Esophagus (tissue), 2 donors: Measurements from ENCODE around the gene STAC3. TPM values are rescaled to one million over a fixed set of nuclear protein-coding genes. Genes with fewer than 3 reads are reported as not detected.

ENCODE experiments used
- H3K27ac ChIP-seq, 2 donors: one replicate each; pipeline ENCODE4 v1.5.1; 2013; ENCODE audit warnings: low read depth in 2 of 2, mild to moderate bottlenecking in 2 of 2, inconsistent platforms in 1 of 2, low read length in 1 of 2, moderate library complexity in 1 of 2
- H3K27me3 ChIP-seq, 2 donors: one replicate each; pipeline ENCODE4 v1.6.1; 2013; ENCODE audit warnings: low read length in 2 of 2, control low read depth in 1 of 2, mild to moderate bottlenecking in 1 of 2; ENCODE audit not compliant: insufficient read depth in 2 of 2, control insufficient read depth in 1 of 2
- H3K36me3 ChIP-seq, 2 donors: one replicate each; pipeline ENCODE4 v1.6.1; 2013; ENCODE audit warnings: low read length in 1 of 2; ENCODE audit not compliant: control insufficient read depth in 2 of 2, insufficient read depth in 2 of 2
- H3K4me1 ChIP-seq, 2 donors: one replicate each; pipeline ENCODE4 v1.6.1; 2013; ENCODE audit warnings: low read length in 1 of 2; ENCODE audit not compliant: control insufficient read depth in 2 of 2, insufficient read depth in 2 of 2
- H3K4me3 ChIP-seq, 2 donors: one replicate each; pipeline ENCODE4 v1.5.1; 2013; ENCODE audit warnings: low read length in 2 of 2, mild to moderate bottlenecking in 2 of 2, low read depth in 1 of 2, moderate library complexity in 1 of 2
- H3K9me3 ChIP-seq, 2 donors: one replicate each; pipeline ENCODE4 v1.6.1; 2013; ENCODE audit warnings: mild to moderate bottlenecking in 2 of 2, low read depth in 1 of 2, low read length in 1 of 2, moderate library complexity in 1 of 2; ENCODE audit not compliant: control insufficient read depth in 2 of 2, insufficient read depth in 1 of 2
- WGBS, 2 donors: extraction: QIAGEN DNeasy Blood & Tissue Kit; methylation state at CpG; one replicate each; pipeline ENCODE4 v1.1.7; 2013; 5-methylcytosine and 5-hydroxymethylcytosine counted together
- polyA plus RNA-seq, 2 donors: library from polyadenylated mRNA; stranded (reverse); fragments of 200-250 nt; gene quantifications; one replicate each; pipeline ENCODE4 v1.2.3, GENCODE V29; 2013
- donor health status: healthy with polysubstance abuse.
- donor health status: Bipolar disorder and iron deficiency.

The STAC3 gene
- polyA plus RNA-seq, 2 donors: 0.96 to 1.4 TPM

DNA sequence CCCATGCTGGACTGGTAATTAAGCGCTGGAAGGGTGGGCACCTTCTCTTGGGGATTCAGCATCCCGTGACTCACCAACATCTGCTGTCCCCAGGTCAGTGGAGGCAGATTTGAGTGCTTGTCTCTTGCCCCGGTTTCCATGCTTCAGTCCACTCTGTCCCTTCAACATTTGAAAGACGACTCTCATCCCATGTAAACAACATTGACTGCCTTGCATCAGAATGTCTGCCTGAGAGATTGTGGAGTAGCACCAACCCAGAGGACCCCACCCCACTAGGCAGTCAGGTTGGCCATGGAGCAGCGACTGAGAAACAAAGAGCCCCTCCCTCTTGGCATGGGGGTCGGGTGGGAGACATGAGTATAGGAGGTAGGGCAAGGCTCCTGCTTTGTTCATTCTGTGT is 4.9 kb upstream of the STAC3 start:
- H3K36me3 ChIP-seq: peaks cover 8 to 28% of the 10 kb centered on the region in 2 donors
- no peaks in the 10 kb centered on the region for H3K4me1 ChIP-seq
- 88 to 90% methylated on average over 6 of the region's 6 CpGs for WGBS, 2 donors
- H3K27me3 ChIP-seq: no peaks in the 10 kb centered on the region
- H3K9me3 ChIP-seq: no peaks in the 10 kb centered on the region
- no peak overlapping the region for H3K4me3 ChIP-seq
- no peak overlapping the region for H3K27ac ChIP-seq

DNA sequence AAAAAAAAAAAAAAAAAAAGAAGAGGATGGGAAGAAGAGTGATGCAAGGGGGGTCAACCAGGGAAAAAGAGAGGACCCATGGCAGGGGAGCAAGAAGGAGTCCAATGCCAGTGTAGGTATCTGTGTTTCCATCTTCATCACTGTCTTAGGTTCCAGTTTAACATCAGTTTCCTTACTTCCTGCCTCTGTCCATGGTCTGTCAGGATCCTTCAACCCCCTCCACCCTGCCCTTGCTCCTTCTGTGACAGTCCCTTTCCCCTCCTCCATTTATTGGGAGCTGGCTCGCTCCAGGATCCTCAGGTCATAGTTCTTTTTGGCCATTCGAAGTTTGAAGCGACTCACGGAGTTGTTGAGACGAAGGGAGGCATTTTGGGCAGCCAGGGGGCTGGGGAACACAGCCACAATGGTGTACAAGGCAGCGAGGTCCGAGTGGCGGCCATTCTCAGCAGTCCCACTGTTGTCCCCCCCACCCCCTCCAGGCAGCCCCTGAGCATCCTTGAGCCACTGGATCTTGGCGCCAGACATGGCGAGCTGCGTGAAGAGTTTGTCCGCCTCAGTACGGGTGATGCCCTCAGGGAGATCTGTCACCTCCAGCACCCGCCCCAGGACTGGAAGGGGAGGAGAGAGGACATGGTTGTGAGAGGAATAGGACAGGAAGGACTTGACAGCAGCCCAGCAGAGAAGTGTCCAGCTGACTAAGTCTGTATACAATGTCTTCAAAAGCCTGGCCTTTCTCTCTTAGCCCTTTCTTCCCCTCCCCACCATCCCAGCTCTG is 3.7 kb upstream of the STAC3 start:
- Histone ChIP-seq H3K36me3 (peaks cover 8 to 22% of the 10 kb centered on the region in 2 donors), H3K9me3 (no peaks in the 10 kb centered on the region)

DNA sequence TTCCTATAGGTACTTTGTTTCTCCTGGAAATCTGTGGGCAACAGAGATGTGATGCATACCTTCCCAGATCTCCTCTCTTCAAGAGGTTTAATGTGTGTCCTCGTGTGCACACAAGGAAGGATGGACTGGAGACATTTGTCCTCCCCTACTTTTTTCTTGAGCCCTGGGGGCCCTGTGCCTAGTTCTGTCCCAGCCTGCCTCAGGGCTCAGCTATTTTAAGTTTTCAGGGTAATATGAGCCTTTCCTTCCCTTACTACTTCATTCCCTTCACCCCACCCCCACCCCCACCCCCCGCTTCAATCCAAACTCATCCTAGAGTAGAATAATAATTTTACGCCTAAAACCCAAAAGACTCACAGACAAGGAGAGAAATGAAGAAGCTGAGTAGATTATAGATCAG is 446 bp downstream of the STAC3 start:
- Histone ChIP-seq H3K27me3 (no peaks in the 10 kb centered on the region), H3K4me3 (no peak overlapping the region), H3K9me3 (no peaks in the 10 kb centered on the region), H3K36me3 (peaks cover 0 to 5% of the 10 kb centered on the region in 2 donors), H3K4me1 (no peaks in the 10 kb centered on the region), H3K27ac (no peak overlapping the region)
- 74 to 86% methylated on average over 3 of the region's 3 CpGs for WGBS, 2 donors

More for the DNA sequence above, 3.7 kb upstream of the STAC3 start:
- WGBS, 2 donors: 85 to 92% methylated on average over 14 of the region's 14 CpGs
- H3K4me3 ChIP-seq: no peak overlapping the region
- no peak overlapping the region for H3K27ac ChIP-seq
- no peaks in the 10 kb centered on the region for H3K27me3 ChIP-seq
- no peaks in the 10 kb centered on the region for H3K4me1 ChIP-seq

DNA sequence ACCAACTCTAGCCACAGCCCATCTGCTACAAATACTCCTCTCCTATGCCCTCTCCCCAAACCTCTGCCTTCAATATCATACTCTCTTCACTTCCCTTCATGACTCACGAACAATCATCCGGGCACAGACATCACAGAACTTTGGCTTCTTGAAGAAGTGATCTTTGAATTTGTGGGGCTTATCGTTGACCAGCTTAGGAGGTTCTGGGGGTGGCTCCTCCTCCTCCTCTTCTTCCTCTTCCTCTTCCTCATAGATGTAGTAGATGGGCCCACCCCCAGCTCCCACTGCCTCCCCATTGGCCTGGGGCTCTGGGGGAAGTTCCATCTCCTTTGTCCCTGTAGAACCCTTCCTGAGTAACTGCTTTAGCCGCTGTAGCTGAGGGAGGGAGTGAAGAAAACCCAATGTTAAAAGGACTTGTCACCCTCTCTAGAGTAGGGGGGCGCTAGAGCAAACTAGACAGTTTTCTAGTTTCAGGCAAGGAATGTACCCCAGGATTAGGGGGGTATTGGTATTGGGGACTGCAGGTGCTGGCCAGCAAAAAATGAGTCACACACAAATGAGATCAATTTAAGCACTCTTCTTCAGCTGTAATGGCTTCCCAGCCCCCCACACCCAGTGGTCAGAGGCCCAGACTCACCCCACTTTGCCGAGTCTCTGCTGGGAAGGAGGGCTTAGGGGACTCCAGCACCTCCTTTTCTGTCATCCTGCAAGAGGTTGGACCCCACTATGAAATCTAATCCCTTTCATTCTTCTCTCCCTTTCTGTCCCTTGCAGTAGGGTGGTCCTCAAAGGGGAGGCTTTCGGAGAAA is 1.8 kb downstream of the STAC3 start:
- H3K27ac ChIP-seq: no peak overlapping the region
- H3K9me3 ChIP-seq: no peaks in the 10 kb centered on the region
- no peaks in the 10 kb centered on the region for H3K4me1 ChIP-seq
- WGBS, 2 donors: 76 to 81% methylated on average over 7 of the region's 7 CpGs
- H3K36me3 ChIP-seq: no peaks in the 10 kb centered on the region
- H3K4me3 ChIP-seq: no peak overlapping the region
- H3K27me3 ChIP-seq: no peaks in the 10 kb centered on the region

DNA sequence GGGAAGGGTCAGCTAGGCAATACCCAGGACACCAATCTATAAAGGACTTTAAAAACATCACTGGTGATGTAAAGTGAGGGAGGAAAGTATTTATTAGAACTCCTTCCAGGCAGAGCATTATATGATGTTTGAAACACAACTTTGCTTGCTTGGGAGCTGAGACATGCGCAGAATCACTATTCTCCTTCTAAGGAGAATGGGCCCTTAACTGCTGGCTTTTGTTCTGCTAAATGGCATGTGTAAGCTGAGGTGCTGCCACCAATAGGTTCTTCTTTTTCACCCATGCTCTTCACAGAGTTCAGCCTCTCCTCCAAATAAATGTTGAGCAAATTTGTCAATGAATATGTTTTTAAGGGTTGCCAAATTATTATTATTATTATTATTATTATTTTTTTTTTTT is 3.9 kb downstream of the STAC3 start:
- Histone ChIP-seq H3K27me3 (peaks cover 0 to 8% of the 10 kb centered on the region in 2 donors), H3K9me3 (no peaks in the 10 kb centered on the region), H3K36me3 (no peaks in the 10 kb centered on the region), H3K4me3 (no peak overlapping the region), H3K4me1 (peaks cover 3 to 5% of the 10 kb centered on the region in 2 donors), H3K27ac (no peak overlapping the region)
- WGBS, 2 donors: 98 to 100% methylated on average over 1 of the region's 1 CpG

DNA sequence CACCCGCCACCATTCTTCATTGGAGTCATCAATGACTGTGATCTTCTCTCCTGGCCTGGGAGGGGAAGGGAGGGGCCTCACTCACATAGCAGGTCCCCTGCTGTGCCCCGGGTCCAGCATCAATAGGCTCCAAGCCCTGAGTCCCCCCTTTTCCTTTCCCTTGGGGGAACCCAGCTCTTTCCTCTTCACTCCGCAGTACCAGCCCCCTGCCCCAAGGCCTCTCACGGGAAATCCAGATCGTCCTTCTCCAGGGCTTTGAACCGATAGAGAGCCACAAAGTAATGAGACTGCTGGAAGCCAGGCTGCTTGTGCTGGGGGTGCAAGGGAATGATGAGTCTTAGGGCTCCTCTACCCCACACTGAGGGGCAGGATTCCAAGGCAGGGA is 6.7 kb downstream of the STAC3 start:
- Histone ChIP-seq H3K36me3 (no peaks in the 10 kb centered on the region), H3K27me3 (peaks cover 0 to 9% of the 10 kb centered on the region in 2 donors), H3K4me3 (no peak overlapping the region), H3K4me1 (peaks cover 14 to 22% of the 10 kb centered on the region in 2 donors), H3K9me3 (no peaks in the 10 kb centered on the region), H3K27ac (no peak overlapping the region)
- 58 to 71% methylated on average over 6 of the region's 6 CpGs for WGBS, 2 donors

DNA sequence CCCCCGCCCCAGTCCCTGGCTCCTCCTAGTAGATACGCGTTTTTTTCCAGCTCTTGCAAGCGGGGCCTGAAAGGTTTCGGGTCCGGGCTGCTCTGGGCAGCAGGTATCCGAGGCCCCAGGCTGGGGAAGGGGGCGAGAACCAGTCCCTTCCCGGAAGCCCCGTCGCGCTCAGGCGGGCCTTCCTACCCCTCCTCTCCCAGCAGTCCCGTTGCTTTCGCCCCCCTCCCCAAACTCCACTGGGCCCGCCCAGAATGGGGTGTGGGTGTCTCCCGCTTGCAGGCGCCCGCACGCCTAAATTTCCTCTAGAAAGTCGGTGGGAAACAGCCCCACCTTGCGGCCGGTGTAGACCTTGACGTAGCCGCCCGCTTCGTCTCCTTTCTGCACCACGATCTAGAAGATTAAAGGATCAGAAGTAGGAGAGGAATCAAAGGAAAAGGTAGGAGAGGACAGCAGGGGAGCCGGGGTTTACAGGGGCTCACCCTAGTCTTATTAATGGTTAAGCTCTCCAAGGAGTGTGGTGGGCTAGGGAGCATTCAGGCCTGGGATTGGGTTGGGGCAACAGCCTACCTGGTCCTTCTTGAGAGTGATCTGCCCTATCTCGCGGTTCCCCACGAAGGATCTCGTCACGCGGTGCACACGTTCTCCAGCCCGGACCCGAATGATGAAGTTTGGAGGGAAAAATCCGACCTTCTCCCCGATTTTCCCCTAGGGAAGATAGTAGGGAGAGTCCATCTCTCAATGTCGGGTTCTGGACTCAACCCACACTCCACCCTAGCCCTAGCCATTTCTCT is 7.3 kb downstream of the STAC3 start:
- 6 to 7% methylated on average over 41 of the region's 41 CpGs for WGBS, 2 donors
- no peaks in the 10 kb centered on the region for H3K9me3 ChIP-seq
- H3K4me3 ChIP-seq: peak overlapping the region; percentile 20 to 41
- H3K27ac ChIP-seq: no peak overlapping the region
- H3K4me1 ChIP-seq: peaks cover 14 to 26% of the 10 kb centered on the region in 2 donors
- peaks cover 0 to 9% of the 10 kb centered on the region in 2 donors for H3K27me3 ChIP-seq
- no peaks in the 10 kb centered on the region for H3K36me3 ChIP-seq

DNA sequence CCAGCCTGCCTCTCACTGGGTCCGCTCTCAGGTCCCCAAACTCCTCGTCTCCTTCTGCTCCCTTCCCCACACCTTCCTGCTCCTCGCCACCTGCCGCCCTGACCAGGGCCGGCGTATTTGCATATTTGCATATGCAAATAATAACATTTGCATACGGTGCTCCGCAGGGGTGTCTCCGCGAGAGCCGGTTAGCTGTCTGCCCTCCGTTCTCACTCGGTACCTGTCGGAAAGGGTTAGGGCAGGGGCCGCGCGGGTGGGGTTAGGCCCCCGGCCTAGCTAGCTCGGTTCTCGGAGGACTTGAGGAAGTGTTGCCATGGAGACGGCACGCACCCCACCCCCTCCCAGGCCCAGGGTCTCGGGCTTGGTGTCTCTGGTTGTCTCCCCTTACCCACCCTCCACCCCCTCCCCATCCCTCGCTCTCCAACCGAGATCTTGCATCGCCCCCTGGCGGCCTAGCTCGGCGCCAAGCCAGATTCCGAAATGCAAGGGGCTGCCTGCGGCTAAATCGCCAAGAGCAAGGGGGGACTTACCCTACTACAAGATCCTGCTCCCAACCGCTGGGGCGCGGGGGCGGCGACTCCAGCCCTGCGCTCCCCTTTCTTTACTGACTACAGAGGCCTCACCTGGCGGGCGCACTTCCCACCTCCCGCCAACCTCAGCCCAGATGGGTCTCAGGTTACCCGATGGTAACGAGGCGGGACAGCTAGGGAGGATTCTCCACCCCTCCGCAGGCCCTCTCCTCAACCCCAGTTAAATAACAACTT is 8.1 kb downstream of the STAC3 start:
- Histone ChIP-seq H3K36me3 (no peaks in the 10 kb centered on the region), H3K27ac (no peak overlapping the region), H3K27me3 (peaks cover 0 to 9% of the 10 kb centered on the region in 2 donors), H3K9me3 (no peaks in the 10 kb centered on the region), H3K4me3 (peak overlapping the region in 1 of 2 donors; percentile 23), H3K4me1 (peaks cover 14 to 31% of the 10 kb centered on the region in 2 donors)
- 1 to 2% methylated on average over 45 of the region's 45 CpGs for whole genome bisulfite sequencing, 2 donors

DNA sequence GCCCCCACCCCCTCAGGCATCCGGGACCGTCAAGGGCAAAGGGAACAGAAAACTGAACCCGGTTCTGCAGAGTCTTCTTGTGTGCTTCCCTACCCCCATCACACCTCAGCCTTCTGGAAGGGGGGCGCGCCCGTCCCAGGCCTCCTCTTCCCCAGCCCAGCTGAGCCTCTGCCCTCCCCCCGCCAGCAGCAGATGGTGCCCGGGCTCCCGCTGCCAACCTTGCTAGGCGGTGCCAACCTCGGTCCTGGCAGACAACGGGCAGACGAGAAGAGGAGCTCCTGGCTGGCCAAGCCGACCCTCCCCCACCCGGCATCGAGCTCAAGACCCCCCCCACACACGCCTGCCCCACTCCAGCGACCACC is 8.7 kb downstream of the STAC3 start:
- Histone ChIP-seq H3K9me3 (no peaks in the 10 kb centered on the region), H3K27ac (no peak overlapping the region), H3K4me1 (peaks cover 14 to 32% of the 10 kb centered on the region in 2 donors), H3K36me3 (no peaks in the 10 kb centered on the region), H3K4me3 (peak overlapping the region in 1 of 2 donors; percentile 23), H3K27me3 (peaks cover 0 to 9% of the 10 kb centered on the region in 2 donors)
- 1 to 3% methylated on average over 12 to 18 of the region's 18 CpGs for WGBS, 2 donors
